Measurements from ENCODE around the gene NBEA.
"Not testable (repeated sequence)": the region's sequence is repeated elsewhere in the genome, so short reads cannot be mapped to it uniquely, and the experiment has no call there.

NBEA gene

DNA sequence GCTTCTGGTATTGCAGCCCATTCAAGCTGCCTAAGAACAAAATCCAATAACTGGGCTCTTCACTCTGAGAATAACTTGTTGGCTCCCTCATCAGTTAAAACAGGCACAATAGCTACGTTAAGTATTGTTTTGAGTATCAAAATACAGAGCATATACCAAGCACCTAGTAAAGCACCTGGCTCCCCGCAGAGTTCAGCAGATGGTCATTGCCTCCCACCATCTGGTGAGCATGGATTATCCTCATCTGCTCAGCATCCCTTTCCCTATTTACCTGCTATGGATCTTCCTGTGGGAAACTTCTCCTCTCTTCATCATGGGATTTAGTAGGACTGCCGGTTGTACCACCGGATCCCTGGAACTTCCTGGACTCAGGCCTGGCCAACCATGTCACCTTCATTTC is 733.6 kb downstream of the NBEA start:
- Histone ChIP-seq H3K9me3 (ENCODE audit: control insufficient read depth, low read length) (no peaks in the 10 kb centered on the region), H3K36me3 (ENCODE audit: control insufficient read depth, insufficient read depth, low read length, severe bottlenecking) (no peaks in the 10 kb centered on the region), H3K9ac (ENCODE audit: low read length) (no peak overlapping the region), H3K4me3 (ENCODE audit: low read length) (no peak overlapping the region), H3K4me1 (ENCODE audit: control insufficient read depth, insufficient read depth, low read length) (no peaks in the 10 kb centered on the region), H3K27me3 (replicated peaks; ENCODE audit: control insufficient read depth, insufficient read depth, low read length) (no peaks in the 10 kb centered on the region)
- no peak for DNase-seq (ENCODE audit: low read depth)

DNA sequence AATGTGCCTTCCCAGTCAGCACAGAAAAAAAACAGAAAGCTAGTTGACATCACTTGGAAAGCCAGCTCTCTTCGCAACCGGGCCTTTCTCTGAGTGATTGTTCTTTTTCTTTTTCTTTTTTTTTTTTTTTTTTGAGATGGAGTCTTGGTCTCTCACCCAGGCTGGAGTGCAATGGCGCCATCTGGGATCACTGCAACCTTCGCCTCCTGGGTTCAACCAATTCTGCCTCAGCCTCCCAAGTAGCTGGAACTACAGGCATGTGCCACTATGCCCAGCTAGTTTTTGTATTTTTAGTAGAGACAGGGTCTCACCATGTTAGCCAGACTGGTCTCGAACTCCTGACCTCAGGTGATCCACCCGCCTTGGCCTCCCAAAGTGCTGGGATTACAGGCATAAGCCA is 735.8 kb downstream of the NBEA start:
- not testable (repeated sequence) for DNase-seq (ENCODE audit: low read depth); H3K9ac ChIP-seq (ENCODE audit: low read length); H3K4me3 ChIP-seq (ENCODE audit: low read length); H3K4me1 ChIP-seq (ENCODE audit: control insufficient read depth, insufficient read depth, low read length); H3K36me3 ChIP-seq (ENCODE audit: control insufficient read depth, insufficient read depth, low read length, severe bottlenecking); H3K9me3 ChIP-seq (ENCODE audit: control insufficient read depth, low read length); H3K27me3 ChIP-seq (replicated peaks; ENCODE audit: control insufficient read depth, insufficient read depth, low read length)

DNA sequence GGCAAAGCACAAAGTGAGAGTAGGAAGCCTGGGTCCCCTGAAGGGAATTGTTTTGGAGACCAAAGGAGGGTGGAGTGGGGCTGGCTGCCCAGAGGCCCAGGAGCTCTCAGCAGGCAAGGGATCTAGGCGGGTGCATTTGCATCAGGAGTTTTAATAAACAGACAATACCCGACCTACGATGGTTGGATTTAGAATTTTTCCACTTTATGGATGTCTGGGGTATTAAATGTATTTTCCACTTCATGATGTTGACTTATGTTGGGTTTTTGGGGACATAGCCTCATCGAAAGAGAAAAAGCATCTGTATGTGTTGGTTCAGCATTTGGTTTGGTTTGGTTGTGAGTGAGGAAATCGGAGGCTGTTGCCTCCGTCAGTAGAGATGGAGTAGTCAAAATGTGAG is 739.6 kb downstream of the NBEA start:
- Histone ChIP-seq H3K36me3 (ENCODE audit: control insufficient read depth, insufficient read depth, low read length, severe bottlenecking) (no peaks in the 10 kb centered on the region), H3K9ac (ENCODE audit: low read length) (no peak overlapping the region), H3K4me1 (ENCODE audit: control insufficient read depth, insufficient read depth, low read length) (no peaks in the 10 kb centered on the region), H3K4me3 (ENCODE audit: low read length) (no peak overlapping the region), H3K9me3 (ENCODE audit: control insufficient read depth, low read length) (no peaks in the 10 kb centered on the region), H3K27me3 (replicated peaks; ENCODE audit: control insufficient read depth, insufficient read depth, low read length) (no peaks in the 10 kb centered on the region)
- no peak for DNase-seq (ENCODE audit: low read depth)

- H3K36me3 ChIP-seq (ENCODE audit: control insufficient read depth, insufficient read depth, low read length, severe bottlenecking) = no peaks in the 10 kb centered on the region
- H3K4me1 ChIP-seq (ENCODE audit: control insufficient read depth, insufficient read depth, low read length) = no peaks in the 10 kb centered on the region
- DNase-seq (ENCODE audit: low read depth) = no peak
- H3K27me3 ChIP-seq (replicated peaks; ENCODE audit: control insufficient read depth, insufficient read depth, low read length) = no peaks in the 10 kb centered on the region
- no peak overlapping the region for H3K9ac ChIP-seq (ENCODE audit: low read length)
- no peak overlapping the region for H3K4me3 ChIP-seq (ENCODE audit: low read length)
- H3K9me3 ChIP-seq (ENCODE audit: control insufficient read depth, low read length) = no peaks in the 10 kb centered on the region
These were observed 742.4 kb downstream of the NBEA start for GRCh38 chr13:35684432-35684831.

- Histone ChIP-seq H3K4me1 (ENCODE audit: control insufficient read depth, insufficient read depth, low read length) (peaks cover 6% of the 10 kb centered on the region), H3K4me3 (ENCODE audit: low read length) (no peak overlapping the region), H3K9me3 (ENCODE audit: control insufficient read depth, low read length) (no peaks in the 10 kb centered on the region), H3K9ac (ENCODE audit: low read length) (no peak overlapping the region), H3K36me3 (ENCODE audit: control insufficient read depth, insufficient read depth, low read length, severe bottlenecking) (no peaks in the 10 kb centered on the region), H3K27me3 (replicated peaks; ENCODE audit: control insufficient read depth, insufficient read depth, low read length) (no peaks in the 10 kb centered on the region)
- DNase-seq (ENCODE audit: low read depth) = no peak
These were observed 745.3 kb downstream of the NBEA start for GRCh38 chr13:35687336-35687735.

- no peaks in the 10 kb centered on the region for H3K27me3 ChIP-seq (replicated peaks; ENCODE audit: control insufficient read depth, insufficient read depth, low read length)
- H3K9me3 ChIP-seq (ENCODE audit: control insufficient read depth, low read length) = no peaks in the 10 kb centered on the region
- DNase-seq (ENCODE audit: low read depth) = peak; percentile 42
- peaks cover 6% of the 10 kb centered on the region for H3K4me1 ChIP-seq (ENCODE audit: control insufficient read depth, insufficient read depth, low read length)
- H3K4me3 ChIP-seq (ENCODE audit: low read length) = peak overlapping the region; percentile 12
- H3K9ac ChIP-seq (ENCODE audit: low read length) = no peak overlapping the region
- no peaks in the 10 kb centered on the region for H3K36me3 ChIP-seq (ENCODE audit: control insufficient read depth, insufficient read depth, low read length, severe bottlenecking)
These were observed 748.6 kb downstream of the NBEA start for GRCh38 chr13:35690581-35691207.

DNA sequence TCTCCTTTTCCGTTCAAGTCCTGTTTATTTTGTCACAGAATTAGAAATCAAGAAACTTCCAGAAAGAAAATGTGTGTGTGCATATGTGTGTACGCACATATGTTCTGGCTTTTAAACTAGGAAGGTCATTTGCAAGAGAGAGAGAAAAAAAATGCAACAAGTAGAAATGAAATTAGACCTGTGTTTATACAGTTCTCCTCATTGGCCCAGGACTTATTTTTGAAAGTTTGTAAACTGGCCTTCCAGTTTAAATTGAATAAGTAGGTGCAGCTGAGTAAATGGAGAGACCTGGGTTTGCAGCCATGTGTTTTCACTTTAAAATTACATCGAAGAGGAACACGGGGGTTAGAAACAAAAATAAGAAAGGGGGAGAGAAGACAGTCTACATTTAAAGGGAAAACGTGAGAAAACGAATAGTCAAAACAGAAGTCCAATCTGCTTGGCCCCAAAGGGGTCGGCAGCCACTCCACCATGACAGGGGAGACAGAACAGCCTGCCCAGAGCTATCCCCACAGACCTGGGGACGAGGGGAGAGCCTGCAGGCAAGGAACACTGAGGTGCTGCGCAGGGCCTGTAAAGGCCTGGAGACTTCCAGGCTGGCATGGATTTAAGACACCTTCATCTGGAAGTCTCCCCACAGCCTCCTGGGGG is 751.2 kb downstream of the NBEA start:
- peak; percentile 73 for DNase-seq (ENCODE audit: low read depth)
- Histone ChIP-seq H3K4me1 (ENCODE audit: control insufficient read depth, insufficient read depth, low read length) (peaks cover 12% of the 10 kb centered on the region), H3K27me3 (replicated peaks; ENCODE audit: control insufficient read depth, insufficient read depth, low read length) (no peaks in the 10 kb centered on the region), H3K36me3 (ENCODE audit: control insufficient read depth, insufficient read depth, low read length, severe bottlenecking) (no peaks in the 10 kb centered on the region), H3K9me3 (ENCODE audit: control insufficient read depth, low read length) (no peaks in the 10 kb centered on the region), H3K4me3 (ENCODE audit: low read length) (no peak overlapping the region), H3K9ac (ENCODE audit: low read length) (no peak overlapping the region)

DNA sequence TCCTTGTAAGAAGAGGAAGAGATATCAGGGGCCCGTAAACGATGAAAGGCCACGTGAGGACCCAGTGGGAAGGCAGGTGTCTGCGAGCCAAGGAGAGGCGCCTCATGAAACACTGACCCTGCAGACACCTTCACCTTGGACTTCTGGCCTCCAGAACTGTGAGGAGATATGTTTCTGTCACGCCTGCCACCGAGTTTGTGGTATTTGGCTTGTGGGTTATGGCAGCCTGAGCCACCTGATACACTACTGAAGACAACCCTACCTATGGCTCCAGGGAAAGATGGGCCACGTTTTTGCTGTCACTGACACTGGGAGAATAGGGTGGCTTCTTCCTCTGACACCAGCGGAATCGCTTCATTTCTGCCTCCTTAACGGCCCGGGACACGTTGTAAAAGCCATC is 752.0 kb downstream of the NBEA start:
- no peak overlapping the region for H3K4me3 ChIP-seq (ENCODE audit: low read length)
- no peaks in the 10 kb centered on the region for H3K27me3 ChIP-seq (replicated peaks; ENCODE audit: control insufficient read depth, insufficient read depth, low read length)
- no peak for DNase-seq (ENCODE audit: low read depth)
- no peaks in the 10 kb centered on the region for H3K9me3 ChIP-seq (ENCODE audit: control insufficient read depth, low read length)
- no peak overlapping the region for H3K9ac ChIP-seq (ENCODE audit: low read length)
- no peaks in the 10 kb centered on the region for H3K36me3 ChIP-seq (ENCODE audit: control insufficient read depth, insufficient read depth, low read length, severe bottlenecking)
- peaks cover 17% of the 10 kb centered on the region for H3K4me1 ChIP-seq (ENCODE audit: control insufficient read depth, insufficient read depth, low read length)

DNA sequence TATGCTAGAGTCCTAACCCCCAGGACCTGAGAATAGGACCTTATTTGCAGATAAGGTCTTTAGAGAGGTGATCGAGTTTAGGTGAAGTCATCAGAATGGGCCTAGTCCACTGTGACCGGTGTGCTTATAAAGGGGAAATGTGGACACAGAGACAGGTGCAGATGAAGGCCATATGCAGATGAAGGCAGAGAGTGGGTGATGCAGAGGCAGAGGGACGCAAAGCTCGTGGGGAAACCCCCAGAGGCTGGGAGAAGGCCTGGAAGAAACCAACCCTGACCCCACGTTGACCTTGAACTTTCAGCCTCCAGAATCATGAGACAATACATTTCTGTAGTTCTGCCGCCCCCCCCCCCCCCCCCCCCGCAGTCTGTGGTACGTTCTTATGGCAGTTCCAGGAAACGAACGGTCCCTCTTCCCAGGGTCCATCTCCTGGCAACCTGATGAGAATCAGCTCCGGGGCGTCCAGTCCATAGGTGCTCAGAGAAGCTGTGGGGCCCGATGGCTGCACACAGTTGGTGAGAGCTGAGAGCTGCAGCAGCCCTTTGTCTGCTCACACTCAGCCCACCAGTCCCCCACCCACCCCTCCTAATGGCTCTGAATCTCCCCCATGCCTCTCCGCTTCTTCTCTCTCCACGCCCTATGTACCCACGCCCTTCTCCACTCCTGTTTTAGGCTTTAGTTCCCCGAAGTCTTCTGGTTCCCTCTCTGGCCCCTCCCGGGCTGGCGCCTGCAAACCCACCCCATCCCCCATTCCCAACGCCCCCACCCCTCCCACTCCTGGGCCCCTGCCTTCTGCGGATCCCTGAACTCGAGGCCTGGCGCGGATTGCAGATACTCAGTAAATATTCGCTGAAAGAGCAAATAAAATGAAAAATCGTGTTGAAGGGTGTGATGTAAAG is 752.7 kb downstream of the NBEA start:
- DNase-seq (ENCODE audit: low read depth) = no peak
- Histone ChIP-seq H3K4me1 (ENCODE audit: control insufficient read depth, insufficient read depth, low read length) (peaks cover 20% of the 10 kb centered on the region), H3K9ac (ENCODE audit: low read length) (no peak overlapping the region), H3K36me3 (ENCODE audit: control insufficient read depth, insufficient read depth, low read length, severe bottlenecking) (no peaks in the 10 kb centered on the region), H3K4me3 (ENCODE audit: low read length) (no peak overlapping the region), H3K27me3 (replicated peaks; ENCODE audit: control insufficient read depth, insufficient read depth, low read length) (no peaks in the 10 kb centered on the region), H3K9me3 (ENCODE audit: control insufficient read depth, low read length) (no peaks in the 10 kb centered on the region)

GRCh38 chr13:35695448-35695770 is 753.3 kb downstream of the NBEA start:
- no peak for DNase-seq (ENCODE audit: low read depth)
- Histone ChIP-seq H3K36me3 (ENCODE audit: control insufficient read depth, insufficient read depth, low read length, severe bottlenecking) (no peaks in the 10 kb centered on the region), H3K9me3 (ENCODE audit: control insufficient read depth, low read length) (no peaks in the 10 kb centered on the region), H3K27me3 (replicated peaks; ENCODE audit: control insufficient read depth, insufficient read depth, low read length) (no peaks in the 10 kb centered on the region), H3K9ac (ENCODE audit: low read length) (no peak overlapping the region), H3K4me1 (ENCODE audit: control insufficient read depth, insufficient read depth, low read length) (peaks cover 22% of the 10 kb centered on the region), H3K4me3 (ENCODE audit: low read length) (no peak overlapping the region)

DNA sequence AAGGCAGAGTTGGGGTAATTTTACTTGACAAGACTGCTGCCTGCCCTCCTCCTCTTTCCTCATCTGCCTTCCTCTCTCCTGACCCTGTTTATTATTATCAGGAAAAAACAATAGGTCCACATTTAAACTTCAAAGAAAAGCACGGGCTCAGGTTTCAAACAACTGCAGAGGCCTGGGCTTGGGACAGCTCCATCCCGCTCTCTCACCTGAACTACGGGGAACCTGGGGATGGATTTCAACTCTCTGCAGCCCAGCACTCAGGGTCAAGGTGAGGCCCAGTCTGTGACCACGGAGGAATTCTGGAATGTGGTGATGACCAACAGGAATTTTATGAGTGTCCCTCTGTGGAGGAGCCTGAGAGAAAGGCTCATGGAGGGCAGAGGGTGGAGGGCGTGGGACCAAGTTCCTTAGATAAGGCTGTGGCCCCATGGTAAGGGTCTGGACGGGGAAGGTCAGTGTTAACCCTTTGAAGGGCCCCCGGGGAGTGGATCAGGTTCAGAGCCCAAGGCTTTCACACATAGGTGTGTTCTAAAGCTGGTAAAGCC is 755.2 kb downstream of the NBEA start:
- no peaks in the 10 kb centered on the region for H3K36me3 ChIP-seq (ENCODE audit: control insufficient read depth, insufficient read depth, low read length, severe bottlenecking)
- no peak overlapping the region for H3K9ac ChIP-seq (ENCODE audit: low read length)
- no peak overlapping the region for H3K4me3 ChIP-seq (ENCODE audit: low read length)
- DNase-seq (ENCODE audit: low read depth) = no peak
- no peaks in the 10 kb centered on the region for H3K9me3 ChIP-seq (ENCODE audit: control insufficient read depth, low read length)
- peaks cover 21% of the 10 kb centered on the region for H3K4me1 ChIP-seq (ENCODE audit: control insufficient read depth, insufficient read depth, low read length)
- no peaks in the 10 kb centered on the region for H3K27me3 ChIP-seq (replicated peaks; ENCODE audit: control insufficient read depth, insufficient read depth, low read length)
